Epidermal melanocyte (primary cell): ENCODE results near the gene DPP10.

ENCODE experiments used
- DNase-seq: peaks from one replicate; pipeline ENCODE4 v3.0.0; 2011; ENCODE audit warnings: low spot score; ENCODE audit not compliant: insufficient read length

Gene DPP10

GRCh38 chr2:114789989-114790388 is 347.5 kb downstream of the DPP10 start:
- no peak for DNase-seq

DNA sequence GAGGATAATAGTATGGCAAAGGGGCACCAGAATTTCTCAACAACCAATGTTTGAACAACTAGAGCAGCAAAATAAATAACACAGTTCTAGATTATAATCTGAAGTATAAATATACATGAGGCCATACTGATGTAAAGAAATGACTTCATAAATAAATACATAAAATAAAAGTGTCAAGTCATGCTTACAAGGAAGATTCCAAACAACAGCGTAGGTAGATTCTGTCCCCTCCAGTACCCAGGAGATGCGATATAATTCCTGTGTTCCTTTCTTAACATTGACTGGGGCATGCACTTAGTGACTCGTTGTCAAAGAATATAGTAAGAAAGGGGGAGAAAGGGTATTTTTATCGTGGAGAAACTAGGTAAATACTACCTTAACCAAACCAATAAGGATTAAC is 355.1 kb downstream of the DPP10 start:
- DNase-seq: no peak

- no peak for DNase-seq
These were observed 355.5 kb downstream of the DPP10 start for GRCh38 chr2:114797942-114798341.

DNA sequence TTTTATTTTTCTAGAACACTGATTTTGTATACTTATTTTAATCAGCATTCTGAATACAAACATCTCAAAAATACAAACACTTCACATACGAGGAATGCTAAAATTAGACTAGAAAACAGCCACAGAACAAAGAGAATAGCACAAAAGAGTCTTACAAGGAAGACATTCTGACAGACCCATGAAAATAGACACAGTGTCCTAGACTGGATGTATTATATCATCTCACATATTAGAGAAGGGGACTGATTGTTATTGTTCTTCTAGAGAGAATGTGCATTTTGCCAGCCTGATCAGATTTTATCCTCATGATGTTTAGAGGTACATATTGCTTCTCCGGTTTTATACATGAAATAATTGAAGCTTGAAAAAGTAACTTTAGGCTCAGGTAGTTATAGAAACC is 357.9 kb downstream of the DPP10 start:
- DNase-seq: no peak

GRCh38 chr2:114805195-114805594 is 362.8 kb downstream of the DPP10 start:
- no peak for DNase-seq

GRCh38 chr2:114810092-114810491 is 367.7 kb downstream of the DPP10 start:
- no peak for DNase-seq

GRCh38 chr2:114812261-114812660 is 369.8 kb downstream of the DPP10 start:
- DNase-seq: no peak

GRCh38 chr2:114814355-114814754 is 371.9 kb downstream of the DPP10 start:
- DNase-seq: no peak

- no peak for DNase-seq
These were observed 378.6 kb downstream of the DPP10 start for GRCh38 chr2:114821055-114821454.

GRCh38 chr2:114843963-114844362 is 401.5 kb downstream of the DPP10 start:
- DNase-seq: no peak

DNA sequence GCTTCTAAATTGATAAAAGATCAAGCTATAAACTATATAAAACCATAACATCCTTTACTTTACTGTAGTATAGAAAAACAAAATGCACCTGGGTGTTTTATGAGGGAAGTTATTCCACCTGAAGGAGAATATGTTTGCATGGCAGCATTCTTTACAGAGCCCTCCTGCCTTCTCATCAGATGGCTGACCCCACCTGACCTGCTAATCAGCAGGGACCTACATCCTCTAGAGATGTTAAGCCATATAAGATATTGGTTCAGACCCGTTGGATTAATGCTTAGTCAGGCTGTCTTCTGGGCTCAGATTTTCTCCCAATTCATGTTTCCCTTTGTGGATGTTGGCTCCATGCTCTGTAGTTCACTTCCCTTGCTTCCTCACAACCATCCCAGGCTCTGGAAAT is 414.8 kb downstream of the DPP10 start:
- no peak for DNase-seq

GRCh38 chr2:114859726-114860510 is 417.5 kb downstream of the DPP10 start:
- DNase-seq: no peak

GRCh38 chr2:114862243-114862642 is 419.8 kb downstream of the DPP10 start:
- DNase-seq: no peak

DNA sequence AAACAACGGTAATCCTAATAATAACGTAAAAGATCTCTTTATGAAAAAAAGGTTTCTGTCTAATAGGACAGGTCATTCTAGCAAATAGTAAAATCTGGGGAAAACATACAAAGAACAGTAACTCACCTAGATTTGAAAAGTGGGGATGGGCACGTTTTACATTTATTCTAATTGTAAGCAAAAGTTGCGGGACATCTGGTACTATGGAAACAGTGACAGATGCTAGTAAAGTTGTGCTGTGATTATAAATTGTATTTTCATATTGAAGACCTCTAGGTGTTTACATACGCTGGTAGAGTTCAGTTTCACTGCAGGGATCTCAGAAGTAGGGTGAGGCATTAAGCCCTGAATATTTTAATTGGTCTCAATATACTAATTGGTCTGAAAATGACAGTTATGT is 422.5 kb downstream of the DPP10 start:
- DNase-seq: no peak

- no peak for DNase-seq
These were observed 437.6 kb downstream of the DPP10 start for GRCh38 chr2:114880046-114880445.

- no peak for DNase-seq
These were observed 477.5 kb downstream of the DPP10 start for GRCh38 chr2:114919985-114920384.

GRCh38 chr2:114922076-114922475 is 479.6 kb downstream of the DPP10 start:
- no peak for DNase-seq

DNA sequence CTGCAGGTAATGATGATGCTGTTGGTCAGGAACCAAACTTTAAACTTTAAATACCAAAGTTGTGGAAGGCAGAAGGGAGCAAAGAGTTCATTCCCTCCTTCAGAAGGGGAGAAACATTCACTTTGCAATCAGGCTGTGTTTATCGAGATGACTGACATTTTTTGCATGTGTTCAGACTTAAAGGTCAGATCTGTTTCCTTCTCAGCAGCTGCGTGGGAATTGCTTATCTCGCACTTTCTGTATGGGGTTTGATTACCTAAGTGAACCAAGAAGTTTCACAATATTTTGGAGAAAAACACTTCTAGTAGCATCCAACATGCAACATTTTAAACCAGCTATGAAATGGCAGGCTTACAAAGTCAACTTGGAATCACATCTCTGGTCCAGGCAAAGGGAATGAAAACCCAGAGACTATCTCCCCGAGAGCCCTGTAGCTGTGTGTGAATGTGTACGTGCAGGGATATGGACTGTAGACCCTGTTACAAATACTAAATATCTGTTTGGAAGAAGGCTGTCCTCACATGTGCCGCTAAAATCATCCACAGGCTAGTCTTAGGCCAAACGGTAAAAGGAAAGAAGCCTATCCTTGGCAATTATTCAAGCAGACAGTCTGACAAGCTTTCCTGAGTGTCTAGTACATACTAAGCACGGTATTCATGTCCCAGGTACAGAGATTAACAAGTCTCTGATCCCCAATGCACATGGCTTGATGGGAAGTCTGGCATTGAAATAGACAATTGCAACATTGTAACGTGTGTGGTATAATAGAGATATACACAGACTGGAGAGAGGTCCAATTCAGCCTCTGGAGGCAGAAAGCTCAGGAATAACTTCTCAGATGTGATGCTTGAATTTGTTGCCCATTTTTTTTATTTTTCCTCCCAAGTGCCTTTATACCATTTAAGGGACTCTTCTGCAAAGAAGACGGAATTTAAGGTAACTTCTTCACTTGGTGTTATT is 483.1 kb downstream of the DPP10 start:
- no peak for DNase-seq

DNA sequence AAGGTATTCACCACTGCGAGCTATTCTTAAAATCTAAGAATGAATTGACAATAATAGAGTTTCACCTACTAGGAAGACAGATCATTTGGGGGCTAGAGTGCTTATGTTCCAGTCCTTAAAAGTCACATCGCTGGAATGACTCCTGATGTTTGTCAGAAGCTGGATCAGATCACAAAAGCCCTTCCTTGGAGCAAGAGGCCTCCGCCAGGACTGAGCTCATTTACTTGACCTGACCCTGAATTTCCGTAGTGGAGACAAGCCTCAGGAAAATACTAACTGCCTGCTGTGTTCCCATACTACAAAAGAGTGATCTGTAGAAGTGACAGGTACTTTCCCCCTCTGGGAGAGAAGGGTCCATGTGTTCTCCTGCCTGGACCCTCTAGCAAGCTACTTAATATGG is 483.9 kb downstream of the DPP10 start:
- no peak for DNase-seq

DNA sequence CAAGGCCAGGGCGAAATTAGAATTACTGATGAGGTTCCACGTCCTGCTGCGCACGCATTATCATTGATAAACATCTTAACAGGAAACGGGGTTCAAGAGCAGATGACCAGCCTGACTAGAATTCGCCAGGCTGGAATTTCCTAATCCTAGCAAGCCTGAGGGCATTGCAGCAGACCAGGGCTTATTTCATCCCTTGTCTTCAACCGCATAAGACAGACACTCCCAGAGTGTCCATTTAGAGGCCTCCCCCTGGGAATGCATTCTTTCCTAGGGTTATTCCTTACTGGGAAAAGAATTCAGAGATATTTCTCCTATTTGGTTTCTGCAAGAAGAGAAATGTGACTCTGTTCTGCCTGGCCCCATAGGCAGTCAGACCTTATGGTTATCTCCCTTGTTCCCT is 486.8 kb downstream of the DPP10 start:
- DNase-seq: no peak

DNA sequence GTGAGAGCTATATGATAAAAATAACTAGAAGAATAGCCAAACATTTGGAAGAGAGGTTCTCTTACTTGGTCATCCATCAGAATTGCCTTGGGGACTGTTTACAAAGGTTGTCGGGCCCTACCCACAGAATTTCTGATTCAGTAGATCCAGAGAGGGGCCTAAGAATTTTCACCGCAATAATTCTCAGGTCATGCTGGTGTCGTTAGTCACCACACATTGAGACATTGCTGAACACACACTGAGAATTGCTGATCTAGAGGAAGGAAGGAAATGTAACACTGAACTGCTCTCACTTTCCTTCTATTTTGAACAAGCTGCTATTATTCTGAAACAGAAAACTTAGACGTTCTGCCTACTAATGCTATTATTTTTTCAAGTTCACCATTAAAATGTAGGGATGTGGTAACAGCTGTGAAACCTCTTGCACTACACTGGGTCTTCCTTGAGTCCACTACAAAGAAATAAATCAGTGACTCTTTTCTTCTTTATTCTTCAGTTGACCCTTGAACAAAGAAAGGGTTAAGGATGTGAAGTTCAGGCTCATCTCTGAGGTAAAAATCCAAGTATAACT is 491.3 kb downstream of the DPP10 start:
- DNase-seq: no peak

DNA sequence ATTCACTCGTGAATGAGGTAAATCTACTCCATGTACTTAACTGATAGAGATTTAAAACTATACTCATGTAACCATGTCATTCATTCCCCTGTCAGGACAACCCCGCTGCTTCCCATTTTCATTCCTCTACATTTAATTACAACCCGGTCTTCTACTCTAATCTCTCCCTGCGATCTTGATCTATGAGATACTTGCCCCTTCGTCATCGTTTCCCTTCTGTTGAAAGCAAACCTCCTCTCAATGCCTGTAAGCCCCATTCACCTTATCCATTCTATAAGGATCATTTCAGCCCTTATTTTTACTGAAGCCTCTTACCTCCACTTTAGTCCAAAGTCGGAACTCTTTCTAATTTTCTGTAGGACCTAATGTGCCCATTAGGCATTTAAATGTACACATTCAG is 492.6 kb downstream of the DPP10 start:
- no peak for DNase-seq
